AG04449 (cell line): ENCODE measurements around the gene PCMTD2.

Source experiments
- CTCF ChIA-PET: fragments of 350-600 bp; formaldehyde crosslinking; extraction: SDS; loops from one replicate; lab custom pipeline; 2021; ENCODE audit warnings: antibody characterized with exemption; lab: Yijun Ruan, JAX
- POLR2A ChIA-PET: fragments of 400-600, 350-600 bp; formaldehyde crosslinking; extraction: SDS; loops from one replicate; lab custom pipeline; 2020; ENCODE audit warnings: antibody characterized with exemption, inconsistent platforms; lab: Yijun Ruan, JAX
- DNase-seq: peaks from one replicate; pipeline ENCODE4 v3.0.0-alpha.2; 2010; ENCODE audit warnings: low read depth, low spot score
- H3K4me3 ChIP-seq: 2 replicates; pipeline ENCODE4 v1.5.1; 2011; ENCODE audit warnings: low read depth, mild to moderate bottlenecking, control low read depth, low read length
- CTCF ChIP-seq: IDR thresholded peaks from one replicate; pipeline ENCODE4 v1.5.1; 2011; ENCODE audit warnings: mild to moderate bottlenecking, moderate library complexity, low read length, control low read depth, inconsistent platforms; ENCODE audit not compliant: insufficient read depth; ENCODE audit errors: missing control alignments

Gene PCMTD2

GRCh38 chr20:64226686-64227580, 28.6 kb upstream of the PCMTD2 start:
- ChIA-PET CTCF (no interaction called here), POLR2A (no interaction called here)
- TF ChIP-seq CTCF: no peak
- no peak for DNase-seq
- no peak overlapping the region for H3K4me3 ChIP-seq

GRCh38 chr20:64228086-64228653, 27.4 kb upstream of the PCMTD2 start:
- CTCF ChIA-PET: no interaction called here
- H3K4me3 ChIP-seq: no peak overlapping the region
- no peak for DNase-seq
- POLR2A ChIA-PET: no interaction called here
- TF ChIP-seq CTCF: no peak

- CTCF ChIA-PET: no interaction called here
- no peak for DNase-seq
- no peak for TF ChIP-seq CTCF
- POLR2A ChIA-PET: no interaction called here
- no peak overlapping the region for H3K4me3 ChIP-seq
These were observed 26.6 kb upstream of the PCMTD2 start for GRCh38 chr20:64228751-64229506.

GRCh38 chr20:64229507-64230061, 26.0 kb upstream of the PCMTD2 start:
- no peak for DNase-seq
- POLR2A ChIA-PET: no interaction called here
- no peak overlapping the region for H3K4me3 ChIP-seq
- TF ChIP-seq CTCF: no peak
- CTCF ChIA-PET: no interaction called here

GRCh38 chr20:64230461-64231145, 24.9 kb upstream of the PCMTD2 start:
- ChIA-PET CTCF (no interaction called here), POLR2A (no interaction called here)
- no peak for TF ChIP-seq CTCF
- H3K4me3 ChIP-seq: no peak overlapping the region
- DNase-seq: no peak
